Mesenchymal stem cell (in vitro differentiated cells and primary cell): ENCODE measurements around the gene MRPS27.

Experiments used
- DNase-seq: peaks from one replicate; pipeline ENCODE4 v3.0.0-alpha.2; 2013
- H2AFZ ChIP-seq: one replicate; pipeline ENCODE4 v1.6.1; 2013; ENCODE audit warnings: low read depth, mild to moderate bottlenecking, control low read depth, inconsistent platforms, low read length, moderate library complexity
- H2AK5ac ChIP-seq: 2 replicates; pipeline ENCODE4 v1.6.1; 2013; ENCODE audit warnings: low read length, moderate library complexity, mild to moderate bottlenecking, inconsistent platforms; ENCODE audit not compliant: severe bottlenecking
- H2BK120ac ChIP-seq: one replicate; pipeline ENCODE4 v1.6.1; 2013; ENCODE audit warnings: low read depth, mild to moderate bottlenecking, inconsistent platforms, low read length, moderate library complexity
- H2BK12ac ChIP-seq, 2 experiments: one replicate each; pipeline ENCODE4 v1.6.1; 2013; ENCODE audit warnings: inconsistent platforms in 2 of 2, low read length in 2 of 2, mild to moderate bottlenecking in 2 of 2, moderate library complexity in 2 of 2, control low read depth in 1 of 2
- H2BK15ac ChIP-seq: one replicate; pipeline ENCODE4 v1.6.1; 2013; ENCODE audit warnings: mild to moderate bottlenecking, low read depth, inconsistent platforms; ENCODE audit not compliant: poor library complexity, severe bottlenecking
- H2BK5ac ChIP-seq: 2 replicates; pipeline ENCODE4 v1.6.1; 2013; ENCODE audit warnings: low read depth, mild to moderate bottlenecking, low read length, control low read depth, inconsistent platforms; ENCODE audit not compliant: poor library complexity, severe bottlenecking
- H3K14ac ChIP-seq, 2 experiments: one replicate each; pipeline ENCODE4 v1.6.1; 2013; ENCODE audit warnings: inconsistent platforms in 2 of 2, low read length in 2 of 2, control low read depth in 1 of 2, mild to moderate bottlenecking in 1 of 2, moderate library complexity in 1 of 2
- H3K18ac ChIP-seq, 2 experiments: one replicate each; pipeline ENCODE4 v1.6.1; 2013; ENCODE audit warnings: inconsistent platforms in 2 of 2, low read length in 2 of 2, control low read depth in 1 of 2, low read depth in 1 of 2, mild to moderate bottlenecking in 1 of 2
- H3K23ac ChIP-seq, 2 experiments: one replicate each; pipeline ENCODE4 v1.6.1; 2013; ENCODE audit warnings: inconsistent platforms in 2 of 2, low read length in 2 of 2, mild to moderate bottlenecking in 2 of 2, moderate library complexity in 2 of 2, control low read depth in 1 of 2
- H3K27ac ChIP-seq: 2 replicates; pipeline ENCODE4 v1.5.1; 2013; ENCODE audit warnings: mild to moderate bottlenecking, moderate library complexity, low read length, control low read depth, inconsistent platforms; ENCODE audit not compliant: poor library complexity, severe bottlenecking
- H3K27me3 ChIP-seq, 2 experiments: 2 replicates each; pipeline versions ENCODE4 v1.6.1 to v1.7.0; 2013; ENCODE audit warnings: low read length in 2 of 2, mild to moderate bottlenecking in 2 of 2, moderate library complexity in 2 of 2, control low read depth in 1 of 2, inconsistent platforms in 1 of 2; ENCODE audit not compliant: control insufficient read depth in 1 of 2, insufficient read depth in 1 of 2
- H3K36me3 ChIP-seq, 2 experiments: 2 replicates each; pipeline versions ENCODE4 v1.6.1 to v1.7.0; 2013; ENCODE audit warnings: low read length in 2 of 2, control low read depth in 1 of 2, inconsistent platforms in 1 of 2, low read depth in 1 of 2, mild to moderate bottlenecking in 1 of 2; ENCODE audit not compliant: insufficient read depth in 2 of 2, control insufficient read depth in 1 of 2
- H3K4ac ChIP-seq, 2 experiments: one replicate each; pipeline ENCODE4 v1.6.1; 2013; ENCODE audit warnings: inconsistent platforms in 2 of 2, low read length in 2 of 2, mild to moderate bottlenecking in 2 of 2, moderate library complexity in 2 of 2, control low read depth in 1 of 2, low read depth in 1 of 2
- H3K4me1 ChIP-seq: 2 replicates; pipeline ENCODE4 v1.6.1; 2013; ENCODE audit warnings: low read depth, low read length, control low read depth; ENCODE audit not compliant: control insufficient read depth, insufficient read depth
- H3K4me2 ChIP-seq: 2 replicates; pipeline ENCODE4 v1.6.1; 2013; ENCODE audit warnings: low read length, mild to moderate bottlenecking, inconsistent platforms; ENCODE audit not compliant: poor library complexity, severe bottlenecking
- H3K4me3 ChIP-seq, 2 experiments: 2 replicates each; pipeline versions ENCODE4 v1.5.1 to v1.7.0; 2013; ENCODE audit warnings: low read length in 2 of 2, mild to moderate bottlenecking in 2 of 2, control low read depth in 1 of 2, low read depth in 1 of 2; ENCODE audit not compliant: insufficient read depth in 1 of 2
- H3K79me1 ChIP-seq: replicated peaks from 2 replicates; pipeline ENCODE4 v1.6.1; 2013; ENCODE audit warnings: mild to moderate bottlenecking, control low read depth, low read length, inconsistent platforms; ENCODE audit not compliant: poor library complexity, severe bottlenecking
- H3K9ac ChIP-seq: 2 replicates; pipeline ENCODE4 v1.7.0; 2013; ENCODE audit warnings: mild to moderate bottlenecking, low read length, moderate library complexity
- H3K9me3 ChIP-seq: 2 replicates; pipeline ENCODE4 v1.7.0; 2013; ENCODE audit warnings: mild to moderate bottlenecking, low read length; ENCODE audit not compliant: control insufficient read depth
- H4K8ac ChIP-seq: one replicate; pipeline ENCODE4 v1.6.1; 2013; ENCODE audit warnings: inconsistent platforms, mild to moderate bottlenecking, low read length, moderate library complexity
- H4K91ac ChIP-seq: one replicate; pipeline ENCODE4 v1.6.1; 2013; ENCODE audit warnings: mild to moderate bottlenecking, low read length, inconsistent platforms
- WGBS: methylation state at CpG from one replicate; pipeline ENCODE4 v1.1.7; 2013; ENCODE audit warnings: mixed read lengths; 5-methylcytosine and 5-hydroxymethylcytosine counted together

Gene MRPS27

GRCh38 chr5:72268260-72268659 lies 51.8 kb downstream of the MRPS27 start:
- no peaks in the 10 kb centered on the region for H3K4me1 ChIP-seq
- H3K18ac ChIP-seq, result no peak overlapping the region
- H4K91ac ChIP-seq, result no peak overlapping the region
- H3K27me3 ChIP-seq, result no peaks in the 10 kb centered on the region
- 100% methylated on average over 1 of the region's 2 CpGs for WGBS
- H3K4me2 ChIP-seq, result no peak overlapping the region
- H3K36me3 ChIP-seq, result peaks cover 0 to 15% of the 10 kb centered on the region in 2 experiments
- H2BK120ac ChIP-seq, result no peak overlapping the region
- peaks cover 15% of the 10 kb centered on the region for H3K79me1 ChIP-seq
- no peak overlapping the region for H3K14ac ChIP-seq
- no peak overlapping the region for H2BK5ac ChIP-seq
- H3K27ac ChIP-seq, result no peak overlapping the region
- H3K4me3 ChIP-seq, result no peak overlapping the region
- no peak overlapping the region for H3K4ac ChIP-seq
- H4K8ac ChIP-seq, result no peak overlapping the region
- no peak overlapping the region for H3K23ac ChIP-seq
- no peak overlapping the region for H2BK12ac ChIP-seq
- no peak for DNase-seq
- H2AK5ac ChIP-seq, result no peak overlapping the region
- H3K9ac ChIP-seq, result no peak overlapping the region
- no peak overlapping the region for H2BK15ac ChIP-seq
- H3K9me3 ChIP-seq, result no peaks in the 10 kb centered on the region
- no peak overlapping the region for H2AFZ ChIP-seq

- Histone ChIP-seq H2BK120ac (no peak overlapping the region), H4K8ac (no peak overlapping the region), H3K79me1 (peaks cover 16% of the 10 kb centered on the region), H3K18ac (no peak overlapping the region), H3K9ac (no peak overlapping the region), H3K4me2 (no peak overlapping the region), H3K27me3 (no peaks in the 10 kb centered on the region), H3K4me1 (no peaks in the 10 kb centered on the region), H2BK5ac (no peak overlapping the region), H3K9me3 (no peaks in the 10 kb centered on the region), H3K4ac (no peak overlapping the region), H3K23ac (no peak overlapping the region), H2AK5ac (no peak overlapping the region), H2BK12ac (no peak overlapping the region), H3K14ac (no peak overlapping the region), H3K4me3 (no peak overlapping the region), H3K36me3 (peaks cover 0 to 11% of the 10 kb centered on the region in 2 experiments), H3K27ac (no peak overlapping the region), H2BK15ac (no peak overlapping the region), H2AFZ (no peak overlapping the region), H4K91ac (no peak overlapping the region)
- DNase-seq, result no peak
Observed at GRCh38 chr5:72267685-72268084, 52.4 kb downstream of the MRPS27 start.

GRCh38 chr5:72266862-72267261 lies 53.2 kb downstream of the MRPS27 start:
- H3K36me3 ChIP-seq, result peaks cover 0 to 5% of the 10 kb centered on the region in 2 experiments
- H3K9ac ChIP-seq, result no peak overlapping the region
- no peak overlapping the region for H3K27ac ChIP-seq
- H3K27me3 ChIP-seq, result no peaks in the 10 kb centered on the region
- H2BK120ac ChIP-seq, result no peak overlapping the region
- no peaks in the 10 kb centered on the region for H3K4me1 ChIP-seq
- no peak overlapping the region for H3K4ac ChIP-seq
- DNase-seq, result no peak
- peaks cover 18% of the 10 kb centered on the region for H3K79me1 ChIP-seq
- no peak overlapping the region for H3K14ac ChIP-seq
- H2BK15ac ChIP-seq, result no peak overlapping the region
- no peak overlapping the region for H3K4me3 ChIP-seq
- H4K8ac ChIP-seq, result no peak overlapping the region
- H2AFZ ChIP-seq, result no peak overlapping the region
- H3K23ac ChIP-seq, result no peak overlapping the region
- H3K4me2 ChIP-seq, result no peak overlapping the region
- H3K18ac ChIP-seq, result no peak overlapping the region
- H2BK12ac ChIP-seq, result no peak overlapping the region
- 85% methylated on average over 2 of the region's 2 CpGs for WGBS
- H4K91ac ChIP-seq, result no peak overlapping the region
- H2BK5ac ChIP-seq, result no peak overlapping the region
- H2AK5ac ChIP-seq, result no peak overlapping the region
- no peaks in the 10 kb centered on the region for H3K9me3 ChIP-seq

- no peak overlapping the region for H3K9ac ChIP-seq
- H3K4me2 ChIP-seq, result no peak overlapping the region
- no peak overlapping the region for H3K18ac ChIP-seq
- H3K4ac ChIP-seq, result no peak overlapping the region
- peaks cover 23% of the 10 kb centered on the region for H3K79me1 ChIP-seq
- no peak overlapping the region for H2BK5ac ChIP-seq
- H2BK12ac ChIP-seq, result no peak overlapping the region
- no peak for DNase-seq
- no peak overlapping the region for H3K23ac ChIP-seq
- H3K14ac ChIP-seq, result no peak overlapping the region
- H3K9me3 ChIP-seq, result no peaks in the 10 kb centered on the region
- H2BK15ac ChIP-seq, result no peak overlapping the region
- no peak overlapping the region for H2AK5ac ChIP-seq
- H3K4me3 ChIP-seq, result no peak overlapping the region
- H4K91ac ChIP-seq, result no peak overlapping the region
- no peak overlapping the region for H3K27ac ChIP-seq
- no peaks in the 10 kb centered on the region for H3K4me1 ChIP-seq
- H2BK120ac ChIP-seq, result no peak overlapping the region
- peaks cover 0 to 5% of the 10 kb centered on the region in 2 experiments for H3K36me3 ChIP-seq
- no peak overlapping the region for H4K8ac ChIP-seq
- 100% methylated on average over 1 of the region's 5 CpGs for WGBS
- H3K27me3 ChIP-seq, result no peaks in the 10 kb centered on the region
- no peak overlapping the region for H2AFZ ChIP-seq
Observed at GRCh38 chr5:72265032-72265877, 54.8 kb downstream of the MRPS27 start.
